HG03097 (cell line): Measurements from ENCODE around the gene SNX8.

Source experiments
- ATAC-seq: cut with Tn5 transposase; IDR thresholded peaks from one replicate; pipeline ENCODE4 v1.9.1; 2021; ENCODE audit not compliant: unreplicated experiment, low FRiP score

SNX8 gene

DNA sequence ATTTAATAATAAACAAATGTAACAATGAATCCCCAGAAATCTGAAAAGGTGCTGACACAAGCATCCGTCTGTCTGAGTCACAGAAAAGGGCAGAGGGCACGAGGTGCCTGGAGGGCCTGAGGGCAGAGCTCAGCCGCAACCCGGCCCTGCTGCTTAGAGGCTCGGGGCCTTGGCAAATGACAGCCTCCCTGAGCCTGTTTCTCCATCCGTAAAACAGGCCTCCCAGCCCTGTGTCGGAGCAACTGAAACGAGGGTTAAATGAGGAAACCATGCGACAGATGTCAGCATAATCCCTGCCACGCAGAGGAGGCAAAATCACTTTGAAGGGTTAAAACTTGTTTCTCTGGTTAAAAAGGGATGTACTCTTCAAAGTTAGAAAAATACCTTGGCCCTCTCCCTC is 47.3 kb downstream of the SNX8 start:
- ATAC-seq = no peak

DNA sequence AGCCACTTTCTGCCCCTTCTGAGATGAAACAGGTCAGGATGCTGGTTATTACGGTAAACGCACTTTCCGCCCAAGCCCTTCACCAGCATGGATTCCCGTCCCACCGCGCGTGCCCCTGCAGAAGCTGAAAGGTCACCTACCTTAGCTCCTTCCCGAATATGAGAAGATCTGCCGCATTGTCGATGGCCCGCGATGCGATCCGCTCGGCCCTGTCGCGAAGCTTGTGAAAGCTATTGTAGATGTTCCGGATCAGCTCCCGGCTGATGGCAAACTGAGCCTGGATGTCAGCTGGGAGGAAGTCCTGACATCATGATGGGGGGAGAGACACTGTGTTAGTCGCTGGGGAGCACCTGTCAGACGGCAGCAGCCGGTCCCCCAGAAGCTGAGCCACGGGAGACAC is 50.1 kb downstream of the SNX8 start:
- ATAC-seq = no peak

GRCh38 chr7:2263176-2263575 is 51.1 kb downstream of the SNX8 start:
- ATAC-seq = no peak

DNA sequence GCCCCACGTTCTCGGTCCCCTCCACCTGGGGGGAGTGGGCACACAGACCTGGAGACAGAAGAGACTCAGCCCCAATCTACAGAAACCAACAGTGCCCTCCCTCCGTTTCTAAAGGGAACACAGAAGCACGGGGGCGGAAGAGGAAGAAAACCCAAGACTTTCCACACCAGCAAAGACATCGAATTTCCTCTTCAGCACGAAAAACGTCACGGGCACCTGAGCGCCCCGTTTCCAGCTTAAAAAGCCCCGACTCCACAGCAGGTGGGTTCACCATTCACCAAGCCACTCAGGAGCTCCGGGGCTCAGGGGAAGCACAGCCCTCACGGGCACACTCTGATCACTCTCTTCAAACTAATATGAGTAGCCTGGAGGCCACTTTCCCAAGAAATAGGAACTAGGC is 52.6 kb downstream of the SNX8 start:
- ATAC-seq = no peak

DNA sequence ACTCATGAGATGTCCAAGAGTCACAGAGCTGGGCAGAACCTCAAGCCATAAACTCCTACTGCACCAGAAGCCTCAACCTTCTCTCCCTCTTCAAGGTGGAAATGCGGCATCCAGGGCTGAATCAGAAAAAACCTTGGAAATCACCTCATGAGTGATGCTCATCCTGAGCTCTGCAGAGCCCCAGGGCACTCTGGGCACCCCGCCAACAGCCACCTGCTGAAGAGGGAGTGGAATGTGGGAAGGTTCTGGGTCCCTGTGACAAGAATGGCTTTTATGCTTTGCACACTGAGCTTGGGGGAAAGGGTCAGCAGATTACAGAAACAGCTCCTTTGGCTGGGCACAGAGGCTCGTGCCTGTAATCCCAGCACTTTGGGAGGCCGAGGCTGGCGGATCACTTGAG is 53.4 kb downstream of the SNX8 start:
- no peak for ATAC-seq

GRCh38 chr7:2259480-2259879 is 54.8 kb downstream of the SNX8 start:
- no peak for ATAC-seq

GRCh38 chr7:2258661-2259365 is 55.4 kb downstream of the SNX8 start:
- ATAC-seq = no peak

- ATAC-seq = no peak
Observed at GRCh38 chr7:2257651-2258050, 56.6 kb downstream of the SNX8 start.

DNA sequence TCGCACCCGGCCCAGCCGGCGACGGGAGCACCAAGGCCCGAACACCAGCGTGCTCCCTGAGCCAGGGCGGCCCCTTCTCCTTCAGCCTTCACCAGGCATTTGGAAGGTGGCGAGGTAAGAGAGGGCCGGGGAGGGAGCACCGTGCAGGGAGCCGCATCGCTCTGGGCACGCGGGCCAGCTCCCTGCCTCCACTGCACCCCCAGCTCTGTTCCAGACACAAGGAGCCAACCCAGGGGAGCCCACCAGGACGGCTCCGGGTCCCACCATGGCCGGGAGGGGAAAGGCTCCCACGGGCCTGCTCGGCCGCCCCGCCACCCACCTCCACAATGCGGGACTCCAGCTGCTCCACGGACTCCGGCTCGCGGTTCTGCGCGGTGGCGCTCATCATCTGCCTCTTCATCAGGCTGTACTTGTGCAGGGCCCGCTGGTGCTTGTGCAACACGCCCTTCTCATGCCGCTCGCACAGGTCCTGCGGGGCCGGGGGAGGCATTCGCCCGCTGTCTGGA is 57.1 kb downstream of the SNX8 start:
- ATAC-seq = no peak

- ATAC-seq = no peak
Observed at GRCh38 chr7:2256306-2257045, 57.8 kb downstream of the SNX8 start.

- ATAC-seq = no peak
Observed at GRCh38 chr7:2255145-2256139, 58.8 kb downstream of the SNX8 start.

GRCh38 chr7:2254429-2255144 is 59.7 kb downstream of the SNX8 start:
- ATAC-seq = no peak

- no peak for ATAC-seq
Observed at GRCh38 chr7:2253525-2254244, 60.6 kb downstream of the SNX8 start.

GRCh38 chr7:2253021-2253420 is 61.2 kb downstream of the SNX8 start:
- ATAC-seq = no peak

DNA sequence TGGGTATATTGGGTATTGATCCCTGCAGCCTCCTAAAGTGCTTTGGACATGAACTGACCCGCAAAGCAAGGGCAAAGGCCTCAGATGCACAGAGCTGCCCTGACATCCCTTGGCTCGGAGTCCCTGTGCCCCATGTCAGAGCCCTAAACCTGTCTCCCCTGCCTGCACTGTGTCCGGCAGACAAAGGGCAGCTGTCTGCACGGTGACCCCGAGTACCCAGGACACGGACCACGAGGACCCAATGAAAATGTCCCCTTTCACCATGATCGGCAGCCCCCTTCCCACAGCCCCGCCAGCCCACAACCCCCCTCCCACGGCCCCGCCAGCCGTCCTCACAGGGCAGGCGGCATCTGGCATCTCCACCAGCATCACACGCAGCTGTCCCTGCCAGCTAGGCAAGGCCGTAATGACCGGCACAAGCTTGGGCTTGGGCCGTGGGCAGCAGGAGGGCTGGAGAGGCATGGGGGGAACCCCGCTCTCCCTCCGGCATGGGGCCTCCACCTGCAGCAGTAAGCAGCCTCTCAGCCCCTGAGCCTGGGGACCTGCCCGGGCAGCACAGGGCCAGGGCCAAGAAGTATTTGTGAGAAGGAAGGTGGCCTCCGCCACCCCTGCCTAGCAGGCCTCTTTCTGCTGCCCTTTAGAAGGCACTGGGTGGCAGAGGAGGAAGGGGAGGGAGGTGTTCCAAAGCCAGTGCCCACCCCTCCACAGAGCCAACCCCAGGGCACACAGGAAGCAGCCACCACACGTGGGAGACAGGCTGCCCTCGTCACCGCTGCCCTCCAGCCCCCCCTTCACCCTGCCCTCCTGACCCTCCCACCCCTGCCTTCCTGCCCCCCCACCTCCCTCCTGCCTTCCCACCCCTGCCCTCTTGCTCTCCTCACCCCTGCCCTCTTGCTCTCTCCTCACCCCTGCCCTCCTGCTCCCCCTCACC is 62.1 kb downstream of the SNX8 start:
- ATAC-seq = no peak

DNA sequence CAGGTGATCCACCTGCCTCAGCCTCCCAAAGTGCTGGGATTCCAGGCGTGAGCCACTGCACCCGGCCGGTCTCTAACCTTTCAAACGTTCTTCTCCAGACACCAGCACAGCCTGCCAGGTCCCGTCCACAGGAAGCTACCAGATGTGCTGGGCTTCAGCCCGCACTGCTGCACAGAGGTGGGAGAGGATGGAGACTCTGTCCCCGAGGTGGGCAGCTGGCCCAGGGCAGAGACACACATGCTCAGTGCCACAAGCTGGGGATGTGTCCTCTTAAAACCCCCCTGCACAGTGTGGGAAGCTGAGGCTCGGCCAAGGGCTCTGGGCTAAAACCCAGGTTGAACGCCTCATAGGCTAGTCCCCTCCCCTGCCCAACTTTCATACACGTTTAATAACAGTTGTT is 62.9 kb downstream of the SNX8 start:
- ATAC-seq = no peak

DNA sequence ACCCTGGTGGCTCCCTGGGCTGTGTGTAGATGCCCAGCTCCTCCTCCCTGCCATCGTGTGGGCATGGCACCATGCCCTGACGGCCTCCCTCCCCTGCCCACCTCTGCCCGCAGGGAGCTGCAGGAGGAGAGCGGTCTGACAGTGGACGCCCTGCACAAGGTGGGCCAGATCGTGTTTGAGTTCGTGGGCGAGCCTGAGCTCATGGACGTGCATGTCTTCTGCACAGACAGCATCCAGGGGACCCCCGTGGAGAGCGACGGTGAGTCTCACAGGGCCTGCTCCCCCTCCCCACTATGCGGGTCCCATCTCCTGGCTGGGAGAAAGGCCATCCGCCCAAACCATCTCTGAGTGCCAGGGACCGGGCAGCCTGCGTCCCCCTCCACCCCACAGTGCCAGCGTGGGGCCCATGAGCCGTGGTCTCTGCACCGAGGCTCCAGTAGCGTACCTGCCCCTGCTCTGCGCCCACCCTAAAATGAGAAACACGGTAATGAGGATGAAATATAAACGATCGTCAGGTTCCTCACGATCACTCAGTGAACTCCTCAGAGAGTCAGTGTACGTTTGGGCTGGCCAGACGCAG is 64.4 kb downstream of the SNX8 start:
- no peak for ATAC-seq

DNA sequence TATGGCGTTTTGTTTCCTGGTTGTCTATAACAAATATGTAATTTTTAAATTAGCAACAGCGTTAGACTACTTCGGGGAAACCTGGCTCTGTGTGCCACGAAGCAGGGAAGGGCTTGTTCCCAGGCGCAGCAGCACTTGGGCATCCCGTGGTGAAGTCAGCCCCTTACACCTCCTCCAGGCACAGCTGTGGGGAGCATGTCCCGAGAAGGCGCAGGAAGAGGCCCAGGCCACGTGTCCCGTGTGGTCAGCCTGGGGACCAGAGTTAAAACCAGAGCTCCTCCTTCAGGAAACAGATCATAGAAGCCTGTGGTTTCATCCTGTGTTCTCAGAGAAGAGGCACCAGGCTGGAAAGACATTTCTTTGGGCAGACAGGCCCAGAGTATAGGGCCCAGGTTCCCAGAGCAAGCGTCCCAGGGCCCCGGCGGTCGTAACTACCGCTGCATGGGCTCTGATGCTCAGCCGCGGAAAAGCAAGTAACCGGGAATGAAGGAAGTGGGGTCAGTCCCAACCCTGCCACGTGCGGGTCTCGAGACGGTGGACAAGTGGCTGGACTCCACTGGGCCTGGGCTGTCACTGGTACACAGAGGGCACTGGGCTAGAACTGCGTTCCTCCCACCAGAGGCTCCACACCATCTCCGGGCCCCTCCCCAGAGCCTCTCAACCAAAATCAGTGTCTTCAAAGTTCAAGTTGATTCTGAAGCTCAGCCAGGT is 65.1 kb downstream of the SNX8 start:
- no peak for ATAC-seq
